PFSK-1 (cell line): Measurements from ENCODE around the gene RECQL5.

Experiments used
- POLR2AphosphoS5 ChIP-seq: IDR thresholded peaks from 2 replicates; pipeline ENCODE4 v1.6.1; 2012; ENCODE audit warnings: low read depth, mild to moderate bottlenecking, control low read depth, low read length, moderate library complexity
- TAF1 ChIP-seq: IDR thresholded peaks from 2 replicates; pipeline ENCODE4 v1.6.1; 2012; ENCODE audit warnings: low read length, control low read depth, borderline replicate concordance; ENCODE audit not compliant: insufficient read depth

GRCh38 chr17:75630071-75630917 is 36.7 kb downstream of the RECQL5 start:
- TF ChIP-seq TAF1 (no peak), POLR2AphosphoS5 (no peak)
